Neural cell (in vitro differentiated cells): ENCODE measurements around the gene RANBP9.

ENCODE experiments used
- CTCF ChIP-seq: fragments of 450-650 bp; IDR thresholded peaks from 2 replicates; pipeline ENCODE4 v1.5.1; 2014; ENCODE audit warnings: antibody characterized with exemption, mild to moderate bottlenecking, moderate library complexity; ENCODE audit not compliant: poor library complexity, severe bottlenecking
- EP300 ChIP-seq: fragments of 450-650 bp; conservative IDR thresholded peaks from 2 replicates; pipeline ENCODE4 v1.6.1; 2014; ENCODE audit warnings: antibody characterized with exemption, mild to moderate bottlenecking, moderate library complexity; ENCODE audit not compliant: poor library complexity, severe bottlenecking
- POLR2AphosphoS5 ChIP-seq: IDR thresholded peaks from 2 replicates; pipeline ENCODE4 v1.6.1; 2012

GRCh38 chr6:13635948-13636658 lies 75.5 kb downstream of the RANBP9 start:
- TF ChIP-seq POLR2AphosphoS5 (no peak), CTCF (no peak), EP300 (no peak)
